ENCODE results near the gene LRP2.
A peak's percentile ranks its signal among the peaks of the same experiment; 100 is the strongest.

The LRP2 gene

GRCh38 chr2:169232551-169233154 lies 129.7 kb downstream of the LRP2 start:
- no peak for DNase-seq

- no peak for DNase-seq
Measured at GRCh38 chr2:169230204-169230603, 132.1 kb downstream of the LRP2 start.

GRCh38 chr2:169229590-169229989 lies 132.7 kb downstream of the LRP2 start:
- no peak for DNase-seq

GRCh38 chr2:169225906-169226305 lies 136.4 kb downstream of the LRP2 start:
- no peak for DNase-seq

GRCh38 chr2:169225233-169225750 lies 137.0 kb downstream of the LRP2 start:
- no peak for DNase-seq

- DNase-seq, result no peak
Measured at GRCh38 chr2:169222665-169223064, 139.7 kb downstream of the LRP2 start.

- DNase-seq, result peak; percentile 45
Measured at GRCh38 chr2:169221745-169222369, 140.5 kb downstream of the LRP2 start.

GRCh38 chr2:169210917-169211316 lies 151.4 kb downstream of the LRP2 start:
- DNase-seq, result no peak

- DNase-seq, result no peak
Measured at GRCh38 chr2:169208026-169208425, 154.3 kb downstream of the LRP2 start.

GRCh38 chr2:169205176-169205575 lies 157.2 kb downstream of the LRP2 start:
- no peak for DNase-seq

GRCh38 chr2:169203952-169204351 lies 158.4 kb downstream of the LRP2 start:
- no peak for DNase-seq

GRCh38 chr2:169200756-169201155 lies 161.6 kb downstream of the LRP2 start:
- no peak for DNase-seq

GRCh38 chr2:169193618-169194017 lies 168.7 kb downstream of the LRP2 start:
- DNase-seq, result no peak

GRCh38 chr2:169190197-169190775 lies 172.0 kb downstream of the LRP2 start:
- DNase-seq, result no peak

- DNase-seq, result no peak
Measured at GRCh38 chr2:169189132-169189531, 173.2 kb downstream of the LRP2 start.

- DNase-seq, result no peak
Measured at GRCh38 chr2:169185711-169186110, 176.6 kb downstream of the LRP2 start.

- DNase-seq, result no peak
Measured at GRCh38 chr2:169184074-169184473, 178.3 kb downstream of the LRP2 start.

GRCh38 chr2:169182573-169182972 lies 179.8 kb downstream of the LRP2 start:
- DNase-seq, result no peak

- DNase-seq, result no peak
Measured at GRCh38 chr2:169178804-169179390, 183.4 kb downstream of the LRP2 start.

- DNase-seq, result no peak
Measured at GRCh38 chr2:169178364-169178763, 184.0 kb downstream of the LRP2 start.

GRCh38 chr2:169175112-169175511 lies 187.2 kb downstream of the LRP2 start:
- no peak for DNase-seq

- DNase-seq, result peak; percentile 4
Measured at GRCh38 chr2:169173876-169174275, 188.5 kb downstream of the LRP2 start.

GRCh38 chr2:169172914-169173313 lies 189.4 kb downstream of the LRP2 start:
- no peak for DNase-seq

- DNase-seq, result no peak
Measured at GRCh38 chr2:169172151-169172735, 190.1 kb downstream of the LRP2 start.
